H1 (cell line): ENCODE data around the gene CEP97.

Source experiments
- CEBPB ChIP-seq: IDR thresholded peaks from 2 replicates; pipeline ENCODE4 v1.6.1; 2012; ENCODE audit warnings: low read depth, low read length
- CTCF ChIP-seq, 3 experiments: IDR thresholded peaks; 1 replicate in 2 of 3; 2 replicates in 1 of 3; pipeline versions ENCODE4 v1.5.1 to v1.6.1; 2011; ENCODE audit warnings: low read length in 3 of 3, mild to moderate bottlenecking in 3 of 3, inconsistent platforms in 2 of 3, low read depth in 1 of 3, moderate library complexity in 1 of 3; ENCODE audit not compliant: insufficient read depth in 1 of 3; ENCODE audit errors: control extremely low read depth in 1 of 3
- JUN ChIP-seq: IDR thresholded peaks from 2 replicates; pipeline ENCODE4 v1.6.1; 2011; ENCODE audit warnings: low read depth, mild to moderate bottlenecking, improper control_type of control experiment, low read length
- MAX ChIP-seq: IDR thresholded peaks from 2 replicates; pipeline ENCODE4 v1.6.1; 2012; ENCODE audit warnings: inconsistent platforms
- POLR2A ChIP-seq, 2 experiments: IDR thresholded peaks; 1 replicate in 1 of 2; 2 replicates in 1 of 2; pipeline ENCODE4 v1.6.1; 2011; ENCODE audit warnings: low read depth in 2 of 2, low read length in 2 of 2, mild to moderate bottlenecking in 2 of 2; ENCODE audit errors: control extremely low read depth in 1 of 2
- SIN3A ChIP-seq, 2 experiments: IDR thresholded peaks in 1 of 2; conservative IDR thresholded peaks in 1 of 2; 2 replicates each; pipeline ENCODE4 v1.6.1; 2011 to 2012; ENCODE audit warnings: low read length in 2 of 2, improper control_type of control experiment in 1 of 2, low read depth in 1 of 2, mild to moderate bottlenecking in 1 of 2
- TAF1 ChIP-seq: IDR thresholded peaks from 2 replicates; pipeline ENCODE4 v1.6.1; 2011; ENCODE audit warnings: mild to moderate bottlenecking, low read depth, low read length
- YY1 ChIP-seq: IDR thresholded peaks from 2 replicates; pipeline ENCODE4 v1.6.1; 2011; ENCODE audit warnings: low read depth, mild to moderate bottlenecking, low read length
- ZNF274 ChIP-seq: IDR thresholded peaks from 2 replicates; pipeline ENCODE4 v1.7.0; 2012; ENCODE audit warnings: low read length, borderline replicate concordance; ENCODE audit errors: extremely low read depth

DNA sequence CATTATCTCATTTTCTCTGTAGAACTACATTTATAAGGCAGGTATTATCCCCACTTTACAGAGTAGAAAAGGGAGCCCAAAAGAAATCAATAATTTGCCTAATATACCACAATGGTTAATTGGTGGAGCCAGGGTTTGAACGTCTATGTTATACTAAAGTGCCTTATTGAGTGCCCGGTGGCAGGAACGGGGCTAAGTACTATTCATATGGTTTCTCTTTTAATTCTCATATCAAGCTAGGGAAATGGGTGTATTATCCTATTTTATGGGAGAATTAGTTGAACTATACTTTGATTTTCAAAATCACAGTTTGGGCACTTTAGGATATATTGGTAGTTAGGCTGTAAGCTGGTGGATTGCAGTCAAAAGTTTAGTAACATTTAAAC lies 1.5 kb downstream of the CEP97 start:
- TF ChIP-seq CTCF (IDR thresholded peaks at IDR 0.05; ENCODE audit: control extremely low read depth in 1 of 3, insufficient read depth in 1 of 3, low read depth in 1 of 3, low read length in 3 of 3) (no peak), SIN3A (conservative IDR thresholded peaks at IDR 0.05 in 1 of 2, IDR thresholded peaks at IDR 0.05 in 1 of 2; ENCODE audit: low read depth in 1 of 2, low read length in 2 of 2) (no peak), TAF1 (no peak), JUN (no peak), YY1 (no peak), MAX (no peak), POLR2A (IDR thresholded peaks at IDR 0.05; ENCODE audit: control extremely low read depth in 1 of 2, low read depth in 2 of 2, low read length in 2 of 2) (no peak), CEBPB (no peak), ZNF274 (no peak)
